Lung (tissue), 12 donors: ENCODE results near the gene SLC4A2. TPM values are rescaled to one million over a fixed set of nuclear protein-coding genes. Genes with fewer than 3 reads are reported as not detected.

Experiments
- ATAC-seq: fragments of 200-7000 bp; cut with Tn5 transposase; one replicate; pipeline ENCODE4 v1.9.1; 2020; ENCODE audit warnings: moderate number of reproducible peaks; ENCODE audit not compliant: insufficient read depth, low FRiP score
- DNase-seq, 3 donors: peaks; one replicate each; pipeline ENCODE4 v3.0.0-alpha.2; 2013 to 2017
- H3K27ac ChIP-seq, 2 donors: one replicate each; pipeline ENCODE4 v1.5.1; 2013; ENCODE audit warnings: mild to moderate bottlenecking in 2 of 2, moderate library complexity in 2 of 2, control low read depth in 1 of 2, inconsistent platforms in 1 of 2, low read depth in 1 of 2, low read length in 1 of 2
- H3K27me3 ChIP-seq, 3 donors: one replicate each; pipeline ENCODE4 v1.5.1; 2013; ENCODE audit warnings: low read length in 2 of 3; ENCODE audit not compliant: control insufficient read depth in 3 of 3, insufficient read depth in 3 of 3
- H3K36me3 ChIP-seq, 4 donors: one replicate each; pipeline ENCODE4 v1.5.1; 2013; ENCODE audit warnings: low read length in 4 of 4, mild to moderate bottlenecking in 1 of 4, moderate library complexity in 1 of 4; ENCODE audit not compliant: control insufficient read depth in 4 of 4, insufficient read depth in 4 of 4
- H3K4me1 ChIP-seq, 5 donors: one replicate each; pipeline ENCODE4 v1.5.1; 2013; ENCODE audit warnings: low read length in 5 of 5, mild to moderate bottlenecking in 2 of 5, moderate library complexity in 1 of 5; ENCODE audit not compliant: control insufficient read depth in 5 of 5, insufficient read depth in 5 of 5
- H3K4me3 ChIP-seq: one replicate; pipeline ENCODE4 v1.5.1; 2013; ENCODE audit warnings: mild to moderate bottlenecking, control low read depth, moderate library complexity
- H3K9ac ChIP-seq, 2 donors: one replicate each; pipeline ENCODE4 v1.5.1; 2013; ENCODE audit warnings: low read length in 2 of 2, control low read depth in 1 of 2; ENCODE audit not compliant: insufficient read depth in 1 of 2
- H3K9me3 ChIP-seq, 4 donors: one replicate each; pipeline ENCODE4 v1.5.1; 2013; ENCODE audit warnings: low read length in 3 of 4, mild to moderate bottlenecking in 1 of 4, moderate library complexity in 1 of 4; ENCODE audit not compliant: control insufficient read depth in 4 of 4, insufficient read depth in 3 of 4
- WGBS, 2 donors: extraction: QIAGEN DNeasy Blood & Tissue Kit; methylation state at CpG; one replicate each; pipeline ENCODE4 v1.1.7; 2013; 5-methylcytosine and 5-hydroxymethylcytosine counted together
- polyA plus RNA-seq, 2 donors: library from polyadenylated mRNA; stranded (reverse); fragments of 200-250 nt; gene quantifications; one replicate each; pipeline ENCODE4 v1.2.1, GENCODE V29; 2013
- total RNA-seq, 2 donors: library from RNA; depleted of rRNA in 1 of 2; stranded (reverse); fragments of >200 nt in 1 of 2; gene quantifications; one replicate each; pipeline ENCODE4 v1.2.1, GENCODE V29; 2014 to 2021
- TF ChIP-seq, protein P1 (sequence below): IDR thresholded peaks from 2 replicates; pipeline ENCODE4 v1.5.1; 2012; ENCODE audit warnings: mild to moderate bottlenecking; ENCODE audit errors: control extremely low read depth, extremely low read depth
- donor health status: control.
- donor health status: control.
- donor health status: Bipolar disorder and iron deficiency.
- donor health status: healthy.
- donor health status: DM: yes; HTN: yes; CAD: no.

The SLC4A2 gene
- total and polyA plus RNA-seq, 4 donors, result 66.3 to 173 (median 120) TPM

DNA sequence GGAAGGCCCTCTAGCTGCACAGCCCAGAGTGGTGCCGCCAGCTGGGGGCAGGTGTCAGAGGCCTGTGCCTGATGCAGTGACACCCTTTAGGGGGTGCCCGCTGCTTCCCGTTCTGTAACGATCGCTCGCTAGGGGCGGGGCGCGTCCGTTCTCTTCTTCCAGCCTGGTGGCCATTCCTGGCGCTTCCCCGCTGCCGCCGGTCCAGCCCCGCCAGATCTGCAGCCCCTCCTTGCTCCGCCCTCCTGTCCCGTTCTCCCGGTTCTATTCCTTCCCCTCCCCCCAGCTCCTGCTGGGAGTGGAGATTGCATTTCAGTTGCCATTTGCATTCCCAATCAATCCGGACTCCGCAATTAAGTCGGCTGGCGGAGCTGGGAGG lies 66.1 kb downstream of the SLC4A2 start:
- ATAC-seq, result no peak
- DNase-seq, result peak; percentile 57 to 72 (median 63)
- Histone ChIP-seq H3K4me1 (peaks cover 0 to 7% (median 0%) of the 10 kb centered on the region in 5 donors), H3K9me3 (peaks cover 0 to 2% (median 0%) of the 10 kb centered on the region in 4 donors), H3K36me3 (peaks cover 0 to 69% (median 20%) of the 10 kb centered on the region in 4 donors), H3K27ac (no peak overlapping the region), H3K4me3 (no peak overlapping the region), H3K27me3 (no peaks in the 10 kb centered on the region), H3K9ac (no peak overlapping the region)
- TF ChIP-seq, protein P1, sequence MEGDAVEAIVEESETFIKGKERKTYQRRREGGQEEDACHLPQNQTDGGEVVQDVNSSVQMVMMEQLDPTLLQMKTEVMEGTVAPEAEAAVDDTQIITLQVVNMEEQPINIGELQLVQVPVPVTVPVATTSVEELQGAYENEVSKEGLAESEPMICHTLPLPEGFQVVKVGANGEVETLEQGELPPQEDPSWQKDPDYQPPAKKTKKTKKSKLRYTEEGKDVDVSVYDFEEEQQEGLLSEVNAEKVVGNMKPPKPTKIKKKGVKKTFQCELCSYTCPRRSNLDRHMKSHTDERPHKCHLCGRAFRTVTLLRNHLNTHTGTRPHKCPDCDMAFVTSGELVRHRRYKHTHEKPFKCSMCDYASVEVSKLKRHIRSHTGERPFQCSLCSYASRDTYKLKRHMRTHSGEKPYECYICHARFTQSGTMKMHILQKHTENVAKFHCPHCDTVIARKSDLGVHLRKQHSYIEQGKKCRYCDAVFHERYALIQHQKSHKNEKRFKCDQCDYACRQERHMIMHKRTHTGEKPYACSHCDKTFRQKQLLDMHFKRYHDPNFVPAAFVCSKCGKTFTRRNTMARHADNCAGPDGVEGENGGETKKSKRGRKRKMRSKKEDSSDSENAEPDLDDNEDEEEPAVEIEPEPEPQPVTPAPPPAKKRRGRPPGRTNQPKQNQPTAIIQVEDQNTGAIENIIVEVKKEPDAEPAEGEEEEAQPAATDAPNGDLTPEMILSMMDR, result no peak
- 52 to 68% methylated on average over 17 to 22 of the region's 22 CpGs for WGBS, 2 donors

DNA sequence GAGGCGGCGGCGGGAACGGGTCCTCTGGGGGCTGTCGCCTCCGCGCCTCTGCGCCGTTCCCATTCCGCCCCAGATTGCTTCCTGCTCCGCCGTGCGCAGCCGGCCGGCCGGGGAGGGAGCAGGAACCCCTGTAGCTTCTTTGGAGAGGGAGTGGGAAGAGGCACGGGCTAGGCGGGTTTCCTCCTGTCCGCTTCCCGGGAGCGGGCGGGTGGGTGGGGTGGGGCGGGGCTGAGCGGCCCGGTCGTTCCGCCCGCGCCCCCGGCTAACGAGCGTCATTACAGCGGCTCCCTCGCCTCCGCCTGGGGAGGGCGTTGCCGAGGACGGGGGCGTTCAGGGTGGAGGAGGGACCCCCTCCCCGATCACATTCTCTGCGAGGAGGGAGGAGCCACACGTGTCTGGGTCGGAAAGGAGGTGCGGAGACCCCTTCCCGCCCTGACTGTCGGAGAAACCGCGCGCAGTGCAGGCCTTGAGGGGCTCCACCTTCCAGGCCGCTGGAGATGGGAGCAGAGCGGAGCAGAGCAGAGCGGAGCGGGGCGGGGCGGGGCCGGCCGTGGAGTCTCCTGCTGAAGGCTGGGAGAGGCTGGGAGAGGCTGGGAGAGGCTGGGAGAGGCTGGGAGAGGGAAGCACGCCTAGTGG lies 66.6 kb downstream of the SLC4A2 start:
- H3K9ac ChIP-seq, result no peak overlapping the region
- peaks cover 0 to 7% (median 0%) of the 10 kb centered on the region in 5 donors for H3K4me1 ChIP-seq
- DNase-seq (peak; percentile 28 to 46 (median 37)), ATAC-seq (no peak)
- no peaks in the 10 kb centered on the region for H3K27me3 ChIP-seq
- H3K4me3 ChIP-seq, result no peak overlapping the region
- WGBS, 2 donors, result 64 to 68% methylated on average over 57 to 58 of the region's 58 CpGs
- peaks cover 0 to 2% (median 0%) of the 10 kb centered on the region in 4 donors for H3K9me3 ChIP-seq
- TF ChIP-seq, protein P1, result no peak
- H3K36me3 ChIP-seq, result peaks cover 0 to 70% (median 17%) of the 10 kb centered on the region in 4 donors
- no peak overlapping the region for H3K27ac ChIP-seq

Other genes starting within 250 kb of the SLC4A2 start
- gene AOC1, start 207.1 kb upstream of the SLC4A2 start, total RNA-seq, result under 1 TPM; 0.48 to 0.92 TPM
- 1 to 10 TPM in 1 of 2 donors, under 1 TPM in 1; 0.35 to 1.3 TPM for gene AOC1, start 207.1 kb upstream of the SLC4A2 start, polyA plus RNA-seq
- gene KCNH2, start 81.3 kb upstream of the SLC4A2 start, total RNA-seq, result 1 to 10 TPM; 1.7 to 2.0 TPM
- under 1 TPM; 0.43 to 0.82 TPM for gene KCNH2, start 81.3 kb upstream of the SLC4A2 start, polyA plus RNA-seq
- gene NOS3, start 68.6 kb upstream of the SLC4A2 start, total RNA-seq, result 10 to 100 TPM; 11.9 to 31.0 TPM
- 10 to 100 TPM in 1 of 2 donors, 1 to 10 TPM in 1; 9.3 to 11.9 TPM for gene NOS3, start 68.6 kb upstream of the SLC4A2 start, polyA plus RNA-seq
- gene ATG9B, start 35.1 kb upstream of the SLC4A2 start, total RNA-seq, result 1 to 10 TPM; 1.1 to 2.8 TPM
- gene ATG9B, start 35.1 kb upstream of the SLC4A2 start, polyA plus RNA-seq, result 1 to 10 TPM in 1 of 2 donors, under 1 TPM in 1; 0.78 to 1.8 TPM
- 10 to 100 TPM; 21.8 to 61.5 TPM for gene ABCB8, start 31.1 kb upstream of the SLC4A2 start, total RNA-seq
- gene ABCB8, start 31.1 kb upstream of the SLC4A2 start, polyA plus RNA-seq, result 10 to 100 TPM; 28.7 to 28.9 TPM
- 1 to 10 TPM in 1 of 2 donors, under 1 TPM in 1; 0.37 to 3.9 TPM for gene ASIC3, start 11.1 kb upstream of the SLC4A2 start, total RNA-seq
- gene ASIC3, start 11.1 kb upstream of the SLC4A2 start, polyA plus RNA-seq, result 1 to 10 TPM; 1.6 to 3.2 TPM
- gene CDK5, start 1.7 kb upstream of the SLC4A2 start, total RNA-seq, result 10 to 100 TPM in 1 of 2 donors, 1 to 10 TPM in 1; 6.8 to 17.3 TPM
- 10 to 100 TPM in 1 of 2 donors, 1 to 10 TPM in 1; 6.9 to 11.5 TPM for gene CDK5, start 1.7 kb upstream of the SLC4A2 start, polyA plus RNA-seq
- 10 to 100 TPM; 28.9 to 99.8 TPM for gene FASTK, start 21.2 kb downstream of the SLC4A2 start, total RNA-seq
- gene FASTK, start 21.2 kb downstream of the SLC4A2 start, polyA plus RNA-seq, result 100 to 1,000 TPM in 1 of 2 donors, 10 to 100 TPM in 1; 80.0 to 108 TPM
- gene TMUB1, start 23.9 kb downstream of the SLC4A2 start, total RNA-seq, result 10 to 100 TPM; 32.8 to 49.6 TPM
- gene TMUB1, start 23.9 kb downstream of the SLC4A2 start, polyA plus RNA-seq, result 100 to 1,000 TPM in 1 of 2 donors, 10 to 100 TPM in 1; 43.5 to 104 TPM
- gene AGAP3, start 26.9 kb downstream of the SLC4A2 start, total RNA-seq, result 100 to 1,000 TPM in 1 of 2 donors, 10 to 100 TPM in 1; 75.9 to 194 TPM
- gene AGAP3, start 26.9 kb downstream of the SLC4A2 start, polyA plus RNA-seq, result 100 to 1,000 TPM in 1 of 2 donors, 10 to 100 TPM in 1; 81.8 to 138 TPM
- not detected for gene GBX1, start 108.1 kb downstream of the SLC4A2 start, total RNA-seq
- gene GBX1, start 108.1 kb downstream of the SLC4A2 start, polyA plus RNA-seq, result not detected
- gene ASB10, start 127.7 kb downstream of the SLC4A2 start, total RNA-seq, result not detected
- gene ASB10, start 127.7 kb downstream of the SLC4A2 start, polyA plus RNA-seq, result not detected
- under 1 TPM in 1 of 2 donors, not detected in 1; 0.52 TPM for gene H2BK1, start 150.9 kb downstream of the SLC4A2 start, total RNA-seq
- not detected for gene H2BK1, start 150.9 kb downstream of the SLC4A2 start, polyA plus RNA-seq
- 10 to 100 TPM; 13.2 to 36.2 TPM for gene ABCF2, start 167.6 kb downstream of the SLC4A2 start, total RNA-seq
- gene ABCF2, start 167.6 kb downstream of the SLC4A2 start, polyA plus RNA-seq, result 10 to 100 TPM; 15.4 to 36.3 TPM
- 10 to 100 TPM; 23.3 to 54.0 TPM for gene CHPF2, start 172.9 kb downstream of the SLC4A2 start, total RNA-seq
- 10 to 100 TPM; 33.8 to 36.2 TPM for gene CHPF2, start 172.9 kb downstream of the SLC4A2 start, polyA plus RNA-seq
- gene SMARCD3, start 189.1 kb downstream of the SLC4A2 start, total RNA-seq, result 10 to 100 TPM; 37.5 to 70.9 TPM
- 10 to 100 TPM; 40.3 to 62.5 TPM for gene SMARCD3, start 189.1 kb downstream of the SLC4A2 start, polyA plus RNA-seq